Renal pelvis (tissue), 12 donors: ENCODE measurements around the gene CETN2. TPM values are rescaled to one million over a fixed set of nuclear protein-coding genes. Genes with fewer than 3 reads are reported as not detected.

Experiments used
- DNase-seq: peaks from one replicate; pipeline ENCODE4 v3.0.0-alpha.2; 2013
- long read RNA-seq, 16 experiments: transcript quantifications; one replicate each; lab custom pipeline, GENCODE V29; 2026
- polyA plus RNA-seq, 3 donors: library from polyadenylated mRNA; unstranded; fragments of 120-200 nt; gene quantifications; one replicate each; pipeline ENCODE4 v1.2.1, GENCODE V29; 2013; ENCODE audit not compliant: insufficient read length in 3 of 3

Gene CETN2
- 100 to 1,000 TPM; 101 to 119 (median 114) TPM for polyA plus RNA-seq
- long read RNA-seq, donor 1, transcript CETN2-201 (5 exons, 1,454 nt) = major isoform, 47 of 61 reads
- long read RNA-seq, donor 1, partial matches to known transcripts = 14 of 61 reads
- long read RNA-seq, donor 1, other reads (novel, unspliced or antisense) = 0 of 61 reads
- long read RNA-seq, donor 2, transcript CETN2-201 (5 exons, 1,454 nt) = major isoform, 66 of 99 reads
- long read RNA-seq, donor 2, partial matches to known transcripts = 33 of 99 reads
- long read RNA-seq, donor 2, other reads (novel, unspliced or antisense) = 0 of 99 reads
- long read RNA-seq, donor 3, transcript CETN2-201 (5 exons, 1,454 nt) = major isoform, 45 of 64 reads
- long read RNA-seq, donor 3, partial matches to known transcripts = 19 of 64 reads
- long read RNA-seq, donor 3, other reads (novel, unspliced or antisense) = 0 of 64 reads
- long read RNA-seq, donor 4, transcript CETN2-201 (5 exons, 1,454 nt) = major isoform, 46 of 83 reads
- long read RNA-seq, donor 4, partial matches to known transcripts = 36 of 83 reads
- long read RNA-seq, donor 4, other reads (novel, unspliced or antisense) = 0 of 83 reads
- long read RNA-seq, donor 5, transcript CETN2-201 (5 exons, 1,454 nt) = major isoform, 17 of 35 reads
- long read RNA-seq, donor 5, partial matches to known transcripts = 18 of 35 reads
- long read RNA-seq, donor 5, other reads (novel, unspliced or antisense) = 0 of 35 reads
- long read RNA-seq, donor 6, transcript CETN2-201 (5 exons, 1,454 nt) = major isoform, 46 of 60 reads
- long read RNA-seq, donor 6, partial matches to known transcripts = 14 of 60 reads
- long read RNA-seq, donor 6, other reads (novel, unspliced or antisense) = 0 of 60 reads
- long read RNA-seq, donor 7, transcript CETN2-201 (5 exons, 1,454 nt) = major isoform, 37 of 85 reads
- long read RNA-seq, donor 7, partial matches to known transcripts = 48 of 85 reads
- long read RNA-seq, donor 7, other reads (novel, unspliced or antisense) = 0 of 85 reads
- long read RNA-seq, donor 8, transcript CETN2-201 (5 exons, 1,454 nt) = major isoform, 14 of 14 reads
- long read RNA-seq, donor 8, partial matches to known transcripts = 0 of 14 reads
- long read RNA-seq, donor 8, other reads (novel, unspliced or antisense) = 0 of 14 reads
- long read RNA-seq, donor 9, transcript CETN2-201 (5 exons, 1,454 nt) = major isoform, 59 of 82 reads
- long read RNA-seq, donor 9, partial matches to known transcripts = 23 of 82 reads
- long read RNA-seq, donor 9, other reads (novel, unspliced or antisense) = 0 of 82 reads
- long read RNA-seq, donor 10, transcript CETN2-201 (5 exons, 1,454 nt) = major isoform, 36 of 54 reads
- long read RNA-seq, donor 10, partial matches to known transcripts = 18 of 54 reads
- long read RNA-seq, donor 10, other reads (novel, unspliced or antisense) = 0 of 54 reads
- long read RNA-seq, donor 11, transcript CETN2-201 (5 exons, 1,454 nt) = major isoform, 19 of 31 reads
- long read RNA-seq, donor 11, partial matches to known transcripts = 12 of 31 reads
- long read RNA-seq, donor 11, other reads (novel, unspliced or antisense) = 0 of 31 reads
- long read RNA-seq, donor 12, transcript CETN2-201 (5 exons, 1,454 nt) = major isoform, 57 of 74 reads
- long read RNA-seq, donor 12, partial matches to known transcripts = 17 of 74 reads
- long read RNA-seq, donor 12, other reads (novel, unspliced or antisense) = 0 of 74 reads
- long read RNA-seq, donor 13, transcript CETN2-201 (5 exons, 1,454 nt) = major isoform, 16 of 37 reads
- long read RNA-seq, donor 13, partial matches to known transcripts = 21 of 37 reads
- long read RNA-seq, donor 13, other reads (novel, unspliced or antisense) = 0 of 37 reads
- long read RNA-seq, donor 14, transcript CETN2-201 (5 exons, 1,454 nt) = major isoform, 37 of 97 reads
- long read RNA-seq, donor 14, partial matches to known transcripts = 59 of 97 reads
- long read RNA-seq, donor 14, other reads (novel, unspliced or antisense) = 0 of 97 reads
- long read RNA-seq, donor 15, transcript CETN2-201 (5 exons, 1,454 nt) = major isoform, 52 of 76 reads
- long read RNA-seq, donor 15, partial matches to known transcripts = 24 of 76 reads
- long read RNA-seq, donor 15, other reads (novel, unspliced or antisense) = 0 of 76 reads
- long read RNA-seq, donor 16, transcript CETN2-201 (5 exons, 1,454 nt) = major isoform, 56 of 98 reads
- long read RNA-seq, donor 16, partial matches to known transcripts = 41 of 98 reads
- long read RNA-seq, donor 16, other reads (novel, unspliced or antisense) = 0 of 98 reads

GRCh38 chrX:152830312-152831305, at the start of gene CETN2, which contains the start of gene NSDHL:
TSS of gene CETN2 (minus strand) at chrX:152830757. CDS start at chrX:152830710, 47 bp downstream.
TSS of gene NSDHL (plus strand) at chrX:152831063. CDS start at chrX:152846325, 15,262 bp downstream.
- DNase-seq = peak; percentile 94

- DNase-seq = peak; percentile 22
Observed at GRCh38 chrX:152878976-152879755, 48.6 kb upstream of the CETN2 start.

GRCh38 chrX:152876931-152877840, 46.6 kb upstream of the CETN2 start:
- DNase-seq = no peak

GRCh38 chrX:152873361-152873760, 42.8 kb upstream of the CETN2 start:
- no peak for DNase-seq

GRCh38 chrX:152872522-152872921, 42.0 kb upstream of the CETN2 start:
- no peak for DNase-seq

GRCh38 chrX:152871260-152871659, 40.7 kb upstream of the CETN2 start:
- no peak for DNase-seq

- no peak for DNase-seq
Observed at GRCh38 chrX:152869972-152870371, 39.4 kb upstream of the CETN2 start.

GRCh38 chrX:152866386-152866785, 35.8 kb upstream of the CETN2 start:
- DNase-seq = no peak

GRCh38 chrX:152865232-152865920, 34.8 kb upstream of the CETN2 start:
- no peak for DNase-seq

- no peak for DNase-seq
Observed at GRCh38 chrX:152861826-152862225, 31.3 kb upstream of the CETN2 start.

GRCh38 chrX:152861116-152861515, 30.6 kb upstream of the CETN2 start:
- peak; percentile 24 for DNase-seq

- DNase-seq = no peak
Observed at GRCh38 chrX:152853986-152854385, 23.4 kb upstream of the CETN2 start.

GRCh38 chrX:152850465-152850864, 19.9 kb upstream of the CETN2 start:
- no peak for DNase-seq

GRCh38 chrX:152847281-152847680, 16.7 kb upstream of the CETN2 start:
- no peak for DNase-seq

GRCh38 chrX:152845618-152846240, 15.2 kb upstream of the CETN2 start:
- DNase-seq = no peak
